HG03108 (cell line): ENCODE results near the gene SLCO4A1.
A peak's percentile ranks its signal among the peaks of the same experiment; 100 is the strongest.

Source experiments
- ATAC-seq: cut with Tn5 transposase; IDR thresholded peaks from one replicate; pipeline ENCODE4 v1.9.1; 2021; ENCODE audit warnings: moderate library complexity; ENCODE audit not compliant: unreplicated experiment

Gene SLCO4A1

DNA sequence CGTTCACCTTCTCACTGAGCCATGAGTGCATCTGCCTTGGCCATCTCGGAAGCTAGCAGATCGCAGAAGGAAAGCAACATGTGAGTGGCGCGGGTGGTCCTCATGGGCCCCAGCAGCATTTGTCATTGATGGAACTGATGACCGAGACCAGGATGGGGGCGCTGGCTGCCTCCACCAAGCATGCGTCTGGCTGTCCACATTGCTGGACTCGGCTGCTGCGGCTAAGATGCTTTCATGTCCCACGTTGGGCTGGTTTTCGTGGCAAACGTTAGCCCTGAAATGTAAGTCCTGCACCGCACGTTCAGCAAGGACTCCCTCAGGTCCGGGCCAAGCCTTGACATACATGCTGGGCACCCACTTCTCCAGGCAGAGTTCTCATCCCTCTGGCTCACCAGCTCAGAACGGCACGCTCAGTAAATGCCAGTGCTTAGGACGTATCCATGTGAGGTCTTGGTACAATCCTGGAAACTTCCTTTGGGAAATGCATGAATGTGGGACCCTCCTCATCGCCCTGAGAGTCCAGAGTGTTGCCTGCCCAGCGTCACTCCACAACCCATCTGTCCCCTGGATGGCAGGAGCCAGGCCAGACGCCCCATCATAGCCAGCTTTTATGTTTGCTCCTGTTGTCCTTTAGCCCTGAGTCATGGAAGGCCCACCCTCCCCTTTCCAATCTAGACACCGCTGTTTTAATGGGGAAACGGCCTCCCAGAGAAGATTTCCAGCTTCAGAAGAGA lies 8.4 kb downstream of the SLCO4A1 start:
- ATAC-seq = no peak

- ATAC-seq = peak; percentile 61
These were observed 9.2 kb downstream of the SLCO4A1 start for GRCh38 chr20:62651285-62652021.

GRCh38 chr20:62652041-62652893 lies 10.0 kb downstream of the SLCO4A1 start:
- ATAC-seq = peak; percentile 40

DNA sequence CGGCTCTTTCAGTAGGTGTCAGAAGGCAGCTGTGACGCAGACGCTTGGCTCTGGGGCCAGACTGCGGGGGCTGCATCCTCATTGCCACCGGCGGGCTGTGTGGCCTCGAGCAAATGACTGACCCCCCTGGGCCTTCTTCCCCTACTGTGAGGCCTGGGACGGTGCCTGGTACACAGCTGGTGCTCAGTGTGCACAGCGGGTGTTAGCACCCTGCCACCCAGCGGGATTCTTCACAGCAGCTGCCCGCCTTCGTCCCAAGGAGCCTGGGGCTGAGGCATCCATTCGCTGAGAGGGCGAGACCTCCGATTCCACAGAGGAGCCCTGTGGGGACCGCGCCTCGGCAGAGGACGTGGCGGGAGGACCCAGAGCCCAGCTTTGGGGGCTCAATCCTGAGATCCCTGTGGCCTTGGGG lies 10.6 kb downstream of the SLCO4A1 start:
- no peak for ATAC-seq

- ATAC-seq = no peak
These were observed 11.1 kb downstream of the SLCO4A1 start for GRCh38 chr20:62653373-62653772.

DNA sequence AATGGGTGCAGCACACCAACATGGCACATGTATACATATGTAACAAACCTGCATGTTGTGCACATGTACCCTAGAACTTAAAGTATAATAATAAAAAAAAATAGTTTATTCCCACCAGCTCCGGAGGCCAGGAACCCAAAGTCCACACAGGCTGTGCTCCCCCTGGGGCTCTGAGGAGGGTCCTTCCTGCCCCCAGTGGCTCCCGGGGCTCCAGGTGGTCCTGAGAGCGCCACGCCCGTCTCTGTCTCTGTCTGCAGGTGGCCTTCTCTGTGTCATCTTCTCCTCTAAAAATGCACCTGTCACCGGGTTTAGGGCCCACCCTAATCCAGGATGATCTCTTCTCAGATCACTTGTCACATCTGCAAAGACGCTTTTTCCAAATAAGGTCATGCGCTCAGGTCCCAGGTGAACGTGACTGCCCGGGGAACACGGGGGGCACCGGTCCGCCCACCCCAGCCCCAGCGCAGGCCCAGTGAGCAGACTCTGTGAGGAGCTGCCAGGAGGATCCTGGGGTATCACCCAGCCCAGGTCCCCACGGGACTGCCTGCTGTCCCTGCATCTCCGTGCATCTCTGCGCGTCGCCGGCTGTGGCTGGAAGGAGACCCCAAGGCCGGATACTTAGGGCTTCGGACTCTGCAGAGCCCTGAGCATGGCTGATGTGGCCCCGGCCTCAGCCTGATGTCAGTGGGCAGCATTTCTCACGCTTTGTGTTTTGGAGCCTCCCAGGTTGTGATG lies 11.8 kb downstream of the SLCO4A1 start:
- ATAC-seq = no peak

GRCh38 chr20:62655282-62656196 lies 13.2 kb downstream of the SLCO4A1 start:
- no peak for ATAC-seq

DNA sequence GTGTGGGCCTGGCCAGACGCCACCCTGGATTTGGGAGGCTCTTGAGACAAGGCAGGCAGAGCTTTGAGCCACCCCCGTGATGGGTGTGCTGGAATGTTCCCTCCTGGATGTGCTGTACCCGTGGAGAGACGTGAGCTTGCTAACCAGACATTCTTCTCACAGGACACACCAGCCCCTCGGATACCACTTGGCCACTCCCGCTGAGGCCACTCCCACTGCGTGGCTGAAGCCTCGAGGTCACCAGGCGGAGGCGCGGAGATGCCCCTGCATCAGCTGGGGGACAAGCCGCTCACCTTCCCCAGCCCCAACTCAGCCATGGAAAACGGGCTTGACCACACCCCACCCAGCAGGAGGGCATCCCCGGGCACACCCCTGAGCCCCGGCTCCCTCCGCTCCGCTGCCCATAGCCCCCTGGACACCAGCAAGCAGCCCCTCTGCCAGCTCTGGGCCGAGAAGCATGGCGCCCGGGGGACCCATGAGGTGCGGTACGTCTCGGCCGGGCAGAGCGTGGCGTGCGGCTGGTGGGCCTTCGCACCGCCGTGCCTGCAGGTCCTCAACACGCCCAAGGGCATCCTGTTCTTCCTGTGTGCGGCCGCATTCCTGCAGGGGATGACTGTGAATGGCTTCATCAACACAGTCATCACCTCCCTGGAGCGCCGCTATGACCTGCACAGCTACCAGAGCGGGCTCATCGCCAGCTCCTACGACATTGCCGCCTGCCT lies 14.1 kb downstream of the SLCO4A1 start:
- ATAC-seq = no peak

DNA sequence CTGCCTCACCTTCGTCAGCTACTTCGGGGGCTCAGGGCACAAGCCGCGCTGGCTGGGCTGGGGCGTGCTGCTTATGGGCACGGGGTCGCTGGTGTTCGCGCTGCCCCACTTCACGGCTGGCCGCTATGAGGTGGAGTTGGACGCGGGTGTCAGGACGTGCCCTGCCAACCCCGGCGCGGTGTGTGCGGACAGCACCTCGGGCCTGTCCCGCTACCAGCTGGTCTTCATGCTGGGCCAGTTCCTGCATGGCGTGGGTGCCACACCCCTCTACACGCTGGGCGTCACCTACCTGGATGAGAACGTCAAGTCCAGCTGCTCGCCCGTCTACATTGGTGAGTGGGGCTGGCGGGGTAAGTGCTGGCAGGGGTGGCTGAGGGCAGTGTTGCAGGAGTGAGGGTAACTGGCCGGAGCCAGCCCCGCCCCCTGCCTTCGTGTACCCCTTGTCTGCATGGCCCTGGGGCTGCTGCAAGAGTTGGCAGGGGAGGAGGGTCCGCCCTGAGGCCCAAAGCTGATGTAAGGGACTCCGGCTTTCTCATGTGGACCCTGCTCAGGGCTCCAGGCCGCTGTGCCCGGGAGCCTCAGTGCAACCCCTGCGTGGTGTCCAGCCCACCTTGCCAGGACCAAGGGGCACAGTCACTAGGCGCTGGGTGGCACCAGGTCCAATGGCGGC lies 14.8 kb downstream of the SLCO4A1 start:
- ATAC-seq = no peak

DNA sequence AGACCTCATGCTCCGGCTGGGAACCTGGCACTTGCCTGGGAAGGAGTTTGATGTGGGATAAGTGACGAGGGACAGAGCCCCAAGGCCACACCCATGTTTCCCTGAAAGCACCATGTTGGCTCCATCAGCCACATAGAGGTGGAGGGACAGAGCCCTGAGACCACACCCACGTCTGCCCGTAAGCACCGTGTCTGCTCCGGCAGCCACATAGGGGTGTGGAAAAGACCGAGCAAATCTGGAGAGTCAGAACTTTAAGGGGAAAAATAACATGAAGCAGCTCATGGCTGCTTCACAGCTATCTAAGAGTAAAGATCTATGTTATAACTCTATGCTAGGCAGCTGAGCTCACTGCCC lies 15.3 kb downstream of the SLCO4A1 start:
- no peak for ATAC-seq

- ATAC-seq = no peak
These were observed 15.7 kb downstream of the SLCO4A1 start for GRCh38 chr20:62657956-62658355.

GRCh38 chr20:62658593-62659178 lies 16.4 kb downstream of the SLCO4A1 start:
- ATAC-seq = no peak

- no peak for ATAC-seq
These were observed 17.4 kb downstream of the SLCO4A1 start for GRCh38 chr20:62659488-62660239.

DNA sequence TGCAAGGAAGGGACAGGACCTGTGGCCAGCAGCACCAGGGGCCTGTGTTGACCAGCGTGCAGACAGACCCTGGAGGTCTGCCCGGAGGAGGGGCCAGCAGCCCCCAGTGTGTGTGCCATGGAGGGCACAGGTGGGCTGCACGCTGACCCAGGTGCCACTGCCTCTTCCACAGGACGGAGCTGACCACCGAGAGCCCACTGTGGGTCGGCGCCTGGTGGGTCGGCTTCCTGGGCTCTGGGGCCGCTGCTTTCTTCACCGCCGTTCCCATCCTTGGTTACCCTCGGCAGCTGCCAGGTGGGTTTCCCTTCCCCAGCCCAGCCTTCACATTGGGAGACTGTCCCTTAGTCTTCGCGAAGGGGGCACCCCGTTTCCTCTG lies 17.9 kb downstream of the SLCO4A1 start:
- ATAC-seq = no peak

GRCh38 chr20:62660768-62661167 lies 18.5 kb downstream of the SLCO4A1 start:
- ATAC-seq = no peak

DNA sequence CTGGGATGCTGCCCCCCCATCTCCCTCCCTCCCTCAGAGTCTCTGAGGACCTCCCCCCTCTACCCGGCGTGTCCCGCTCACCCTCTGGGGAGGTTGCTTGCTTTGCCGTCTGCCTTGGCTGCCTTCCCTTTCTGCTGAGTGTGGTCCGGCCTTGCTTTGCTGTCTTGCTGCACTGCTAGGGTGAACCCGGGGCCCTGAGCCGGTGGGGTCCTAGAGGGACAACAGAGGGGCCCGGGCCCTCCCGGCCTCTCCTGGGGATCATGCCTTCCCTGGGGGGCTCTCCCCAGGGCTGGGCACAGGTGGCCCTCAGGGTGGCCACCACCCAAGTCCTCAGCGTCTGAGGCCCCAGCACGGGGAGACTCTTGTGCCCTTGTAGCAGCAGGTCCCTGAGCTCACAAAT lies 19.3 kb downstream of the SLCO4A1 start:
- ATAC-seq = no peak

DNA sequence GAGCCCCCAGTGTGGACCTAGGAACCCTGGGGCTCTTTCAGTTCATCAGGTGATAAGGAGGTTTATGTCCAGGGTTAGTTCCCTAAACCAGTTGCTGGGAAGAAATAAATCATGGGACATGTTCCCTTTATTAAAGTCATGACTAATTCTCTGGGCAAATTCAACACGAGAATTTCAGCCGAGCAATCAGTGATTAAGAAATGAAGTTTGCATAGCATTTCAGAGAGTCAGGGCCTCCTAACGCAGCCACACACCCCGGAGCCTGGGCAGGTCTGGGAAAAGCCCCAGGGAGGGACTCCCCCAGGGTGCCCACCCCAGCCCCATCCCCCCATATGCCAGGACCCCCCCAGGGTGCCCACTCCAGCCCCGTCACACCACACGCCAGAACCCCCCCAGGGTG lies 20.1 kb downstream of the SLCO4A1 start:
- ATAC-seq = no peak
